ENCODE results near the gene ZBTB11. TPM values are rescaled to one million over a fixed set of nuclear protein-coding genes. Genes with fewer than 3 reads are reported as not detected.
A peak's percentile ranks its signal among the peaks of the same experiment; 100 is the strongest.
"Not testable (repeated sequence)": the region's sequence is repeated elsewhere in the genome, so short reads cannot be mapped to it uniquely, and the experiment has no call there.

The ZBTB11 gene
- total and polyA plus RNA-seq, 9 of the 15 experiments (the other 6 are each of a cell fraction or from before 2014, with no cell fraction given), result 6.2 to 31.9 (median 21.4) TPM

- no peak for TF ChIP-seq ZNF696 (CRISPR knock-in tag; conservative IDR thresholded peaks at IDR 0.05)
- TF ChIP-seq SMAD3 (CRISPR knock-in tag; conservative IDR thresholded peaks at IDR 0.05), result 0 out of 2 replicates have a peak, but pooled peaks have one; percentile 33
- TF ChIP-seq POLR2A (conservative IDR thresholded peaks at IDR 0.05), result peak; percentile 50; the same call in 1 of the 2 replicates
- peak; percentile 61; the same call in 1 of the 2 replicates for TF ChIP-seq POLR2AphosphoS5 (IDR thresholded peaks at IDR 0.05; ENCODE audit: control insufficient read depth, insufficient read depth, low read depth, low read length)
- Histone ChIP-seq H3K27me3 (ENCODE audit: control insufficient read depth in 2 of 2, insufficient read depth in 2 of 2, low read length in 2 of 2) (no peaks in the 10 kb centered on the region), H3K9me1 (ENCODE audit: control insufficient read depth, insufficient read depth, low read length) (no peaks in the 10 kb centered on the region), H3K27ac (ENCODE audit: extremely low read depth, low read depth, low read length) (no peak overlapping the region), H3K4me3 (no peak overlapping the region), H4K20me1 (replicated peaks; ENCODE audit: control insufficient read depth, insufficient read depth, low read length) (no peaks in the 10 kb centered on the region; the same call in 1 of the 2 replicates), H3K9me3 (replicated peaks; ENCODE audit: control insufficient read depth, insufficient read depth, low read depth, low read length) (no peaks in the 10 kb centered on the region), H2AFZ (ENCODE audit: low read depth, low read length) (no peak overlapping the region), H3K4me1 (replicated peaks in 1 of 2; ENCODE audit: control insufficient read depth in 2 of 2, insufficient read depth in 2 of 2, low read length in 2 of 2) (peaks cover 0 to 13% of the 10 kb centered on the region in 2 experiments; a peak in 4 of 5 replicates), H3K79me2 (ENCODE audit: control insufficient read depth, insufficient read depth, low read length) (peaks cover 80% of the 10 kb centered on the region), H3K36me3 (ENCODE audit: control insufficient read depth, insufficient read depth, low read length) (peaks cover 59% of the 10 kb centered on the region), H3K4me2 (ENCODE audit: insufficient read depth, low read length) (no peak overlapping the region), H3K9ac (ENCODE audit: insufficient read depth in 1 of 2, low read depth in 2 of 2, low read length in 2 of 2) (no peak overlapping the region)
- no peak for FAIRE-seq
- in situ Hi-C loops (cut with MboI) (loop anchor here (10.0 kb wide), 1 partner anchor 106 kb away; the partner anchor contains the start of gene PCNP), intact Hi-C loops (cut with micrococcal nuclease) (loop anchor here (10.0 kb wide), 1 partner anchor 1276 kb away; the partner anchor contains the start of genes LNP1 and TOMM70)
- ChIA-PET CTCF (ENCODE audit: low intra/inter-chr PET ratio) (no interaction called here), POLR2A (interaction anchor here (0.6 to 0.7 kb wide), 2 partner anchors 559 to 1634 kb away, joined by 4 read pairs; no protein-coding TSS in a partner anchor)
- WGBS (ENCODE audit: insufficient coverage, low coverage, missing lambda C conversion rate), result 95% methylated on average over 4 of the region's 4 CpGs
- no peak for DNase-seq (ENCODE audit: extremely low read depth in 1 of 4, low spot score in 3 of 4)
- ATAC-seq, result no peak
- no TSS peak for BruUV-seq (replicated peaks)
Measured at GRCh38 chr3:101680466-101680865, 3.5 kb upstream of the ZBTB11 start.

DNA sequence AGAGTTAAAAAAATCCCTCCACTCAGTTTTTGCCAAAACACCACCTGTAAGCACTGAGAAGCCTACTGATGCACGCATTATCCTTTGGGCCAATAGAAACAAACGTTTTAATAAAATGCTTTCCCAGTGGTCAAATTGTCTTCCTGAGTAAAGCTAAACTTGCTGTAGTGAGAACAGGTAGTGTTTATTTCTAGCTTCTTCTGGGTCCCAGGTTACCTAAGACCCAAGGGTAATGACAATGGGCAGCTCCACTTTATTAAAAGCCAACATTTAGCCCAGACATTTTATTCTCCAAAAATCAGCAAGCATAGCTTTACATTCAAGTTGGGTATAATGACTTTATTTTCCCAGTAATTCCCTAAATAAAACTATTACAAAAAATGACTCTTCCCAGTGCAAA, 1.9 kb upstream of the ZBTB11 start:
- H3K27ac ChIP-seq (ENCODE audit: extremely low read depth, low read depth, low read length); H3K27me3 ChIP-seq (ENCODE audit: control insufficient read depth in 2 of 2, insufficient read depth in 2 of 2, low read length in 2 of 2); H3K9me3 ChIP-seq (replicated peaks; ENCODE audit: control insufficient read depth, insufficient read depth, low read depth, low read length); H3K9ac ChIP-seq (ENCODE audit: insufficient read depth in 1 of 2, low read depth in 2 of 2, low read length in 2 of 2); CTCF ChIA-PET (ENCODE audit: low intra/inter-chr PET ratio); ATAC-seq; H3K4me2 ChIP-seq (ENCODE audit: insufficient read depth, low read length); H4K20me1 ChIP-seq (replicated peaks; ENCODE audit: control insufficient read depth, insufficient read depth, low read length); in situ Hi-C loops (cut with MboI); H2AFZ ChIP-seq (ENCODE audit: low read depth, low read length); BruUV-seq (replicated peaks); DNase-seq (ENCODE audit: extremely low read depth in 1 of 4, low spot score in 3 of 4); H3K4me3 ChIP-seq; H3K9me1 ChIP-seq (ENCODE audit: control insufficient read depth, insufficient read depth, low read length): not testable (repeated sequence)
- intact Hi-C loops (cut with micrococcal nuclease), result loop anchor here (5.0 kb wide), 1 partner anchor 167 kb away; the partner anchor contains the start of gene SENP7
- H3K79me2 ChIP-seq (ENCODE audit: control insufficient read depth, insufficient read depth, low read length), result peaks cover 80% of the 10 kb centered on the region
- POLR2A ChIA-PET, result interaction anchor here (0.6 to 4.6 kb wide), 2 partner anchors 7 to 79 kb away, joined by 3 to 70 read pairs; partner anchors contain the start of gene RPL24
- H3K4me1 ChIP-seq (replicated peaks in 1 of 2; ENCODE audit: control insufficient read depth in 2 of 2, insufficient read depth in 2 of 2, low read length in 2 of 2), result peaks cover 3 to 14% of the 10 kb centered on the region in 2 experiments; a peak in 4 of 5 replicates
- peaks cover 43% of the 10 kb centered on the region for H3K36me3 ChIP-seq (ENCODE audit: control insufficient read depth, insufficient read depth, low read length)
- peak; percentile 78 for FAIRE-seq
- no CpG with 5 or more reads among the region's 2 CpGs for WGBS (ENCODE audit: insufficient coverage, low coverage, missing lambda C conversion rate)

Data from K562 (cell line).